Stimulated activated naive CD8-positive, alpha-beta T cell treated with anti-CD3 and anti-CD28 coated beads, Interleukin-15, Interleukin-2, amounts not matched to agents 100 U/mL and 50 U/mL, for 24 hours (primary cell): Measurements from ENCODE around the gene PYGM.

Experiments used
- ATAC-seq: fragments of 150-1000 bp; cut with Tn5 transposase; one replicate; pipeline ENCODE4 v1.10.0; 2021
- DNase-seq: peaks from one replicate; pipeline ENCODE4 v3.0.0; 2021

Gene PYGM

DNA sequence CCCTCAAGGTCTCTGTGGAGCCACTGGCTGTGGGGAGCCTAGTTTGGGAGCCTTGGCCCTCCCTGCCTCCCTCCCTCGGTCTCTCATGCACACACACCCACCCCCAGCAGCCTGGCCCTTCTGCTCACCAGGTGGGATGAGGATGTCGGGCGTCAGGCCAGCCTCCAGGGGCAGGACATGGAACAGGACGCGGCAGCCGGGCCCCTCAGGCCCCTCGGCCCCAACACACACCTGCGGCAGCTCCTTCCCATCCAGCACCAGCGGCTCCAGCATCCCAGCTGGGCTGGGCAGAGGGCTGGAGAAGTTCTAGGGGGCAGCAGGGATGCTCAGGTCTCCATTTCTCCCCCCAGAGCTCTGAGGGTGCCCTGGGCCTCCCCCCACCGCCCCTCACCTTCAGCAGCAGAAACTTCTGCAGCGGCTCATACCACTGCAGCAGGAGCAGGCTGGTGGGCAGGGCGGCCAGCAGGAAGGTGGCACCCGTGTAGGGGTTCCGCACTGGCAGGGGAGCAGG is 32.1 kb upstream of the PYGM start:
- DNase-seq: no peak
- ATAC-seq: no peak

- DNase-seq: no peak
Measured at GRCh38 chr11:64790205-64791095, 30.7 kb upstream of the PYGM start.

DNA sequence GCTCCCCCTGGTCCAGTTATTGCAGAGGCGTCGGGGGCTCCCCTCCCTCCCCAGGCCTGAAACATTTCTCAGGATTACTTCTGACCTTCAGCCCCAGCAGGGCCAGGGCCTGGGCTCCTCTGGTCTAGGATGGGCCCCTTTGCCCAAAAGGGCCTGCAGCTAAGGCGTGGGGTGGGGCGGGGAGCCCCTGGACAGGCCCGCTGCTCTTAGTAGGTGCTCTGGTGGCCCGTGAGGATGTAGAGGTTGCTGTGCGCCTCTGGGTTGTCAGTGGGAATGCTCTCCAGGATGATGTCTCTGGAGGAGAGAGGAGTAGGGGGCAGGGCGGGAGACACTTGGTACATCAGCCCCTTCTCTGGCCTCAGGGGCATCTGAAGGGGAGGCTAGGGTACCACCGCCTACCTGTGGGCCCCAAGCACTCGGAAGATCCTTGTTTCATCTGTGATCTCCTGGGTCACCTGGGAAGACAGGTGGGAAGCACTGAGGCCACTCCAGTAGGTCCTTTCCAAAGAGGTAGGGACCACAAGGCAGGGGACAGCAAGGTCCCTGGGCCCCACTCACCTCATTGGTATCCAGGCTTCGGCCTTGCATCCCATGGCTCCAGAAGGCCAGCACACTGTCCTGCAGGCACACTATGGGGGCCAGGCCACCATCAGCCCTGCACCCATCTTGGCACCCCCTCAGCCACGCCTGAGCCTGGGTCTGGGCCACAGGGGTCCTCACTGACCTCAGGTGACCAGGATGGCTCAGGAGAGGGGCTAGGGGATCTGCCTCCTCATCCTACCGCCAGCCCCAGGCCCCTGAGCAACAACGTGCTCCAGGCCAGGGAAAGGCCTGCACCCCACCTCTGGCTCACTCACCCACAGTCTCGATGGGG is 29.8 kb upstream of the PYGM start:
- DNase-seq (no peak), ATAC-seq (no peak)

More at GRCh38 chr11:64790205-64791095, 30.7 kb upstream of the PYGM start:
- ATAC-seq: no peak

DNA sequence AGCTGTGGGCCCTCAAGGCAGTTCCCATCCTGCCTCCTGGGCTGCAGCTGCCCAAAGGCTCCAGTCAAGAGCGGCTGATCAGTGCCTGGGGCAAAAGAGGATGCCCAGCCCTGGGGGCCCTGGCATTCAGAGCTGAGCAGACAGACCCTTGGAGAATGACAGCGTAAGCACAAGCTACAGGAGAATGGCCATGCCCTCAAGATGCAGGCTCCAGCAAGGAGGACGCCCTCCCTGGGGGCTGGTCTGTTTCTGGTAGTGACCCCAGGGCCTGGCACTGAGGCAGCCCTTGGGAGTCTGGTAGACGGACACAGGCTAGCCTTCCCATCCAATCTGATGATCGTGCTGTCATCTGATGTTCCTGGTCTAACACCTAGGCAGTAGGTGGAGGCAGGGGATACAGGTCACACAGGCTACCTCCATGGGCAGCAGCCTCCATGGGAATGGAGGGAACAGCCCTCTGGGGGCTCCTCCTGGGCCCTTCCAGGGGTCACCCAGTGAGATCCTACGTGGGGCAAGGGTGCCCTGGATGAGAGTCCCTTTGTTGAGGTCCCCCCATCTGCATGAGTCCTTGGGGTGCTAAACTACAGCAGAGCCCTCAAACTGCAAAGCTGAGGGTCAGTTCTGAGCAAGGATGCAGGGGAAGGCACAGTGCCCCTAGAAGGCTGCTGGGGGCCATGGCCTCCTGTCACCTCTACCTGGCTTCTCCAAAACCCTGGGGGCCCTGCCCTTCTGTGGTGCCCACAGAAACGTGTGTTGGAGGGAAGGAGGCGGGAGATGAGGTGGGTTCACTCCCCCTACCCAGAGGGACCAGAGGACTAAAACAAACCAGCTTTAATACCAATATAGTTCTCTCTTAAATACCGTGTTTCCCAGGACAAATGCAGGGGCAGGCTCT is 28.8 kb upstream of the PYGM start:
- DNase-seq (no peak), ATAC-seq (peak; percentile 8)

DNA sequence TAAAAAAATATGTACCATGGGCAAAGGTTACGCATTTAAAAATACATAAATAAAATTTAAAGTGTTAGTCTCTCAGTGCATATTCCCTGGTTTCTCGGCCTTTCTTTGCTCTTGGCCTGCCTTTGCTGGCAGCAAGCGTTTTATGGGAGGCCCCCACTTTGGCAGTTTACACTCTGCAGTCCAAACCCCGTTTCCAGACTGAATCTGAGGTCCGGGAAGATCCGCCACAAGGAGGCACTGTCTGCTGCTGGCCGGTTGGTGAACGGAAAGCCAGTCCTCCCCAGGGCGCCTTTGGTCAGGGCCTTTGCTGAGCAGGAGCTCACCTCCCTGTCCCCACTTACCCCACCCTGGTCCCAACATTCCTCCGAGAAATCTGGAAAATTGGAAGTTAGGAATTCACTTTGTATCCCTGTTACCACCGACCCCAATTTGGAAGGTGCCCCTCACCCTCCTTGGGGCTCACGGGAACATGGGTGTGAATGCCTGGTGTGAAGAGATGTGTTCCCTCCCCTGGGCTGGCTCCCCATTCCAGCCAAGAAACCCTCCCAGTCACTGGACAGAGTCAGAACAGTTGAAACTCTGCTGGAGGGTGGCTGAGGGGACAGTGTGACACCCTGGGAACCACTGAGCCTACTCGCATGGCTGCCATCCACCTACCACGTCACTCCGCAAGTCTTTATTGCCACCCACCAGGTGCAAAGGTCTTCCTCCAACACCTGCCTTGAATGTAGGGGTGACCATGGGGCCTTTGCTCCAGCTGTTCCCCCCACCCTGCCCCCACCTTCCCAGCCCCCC is 27.9 kb upstream of the PYGM start:
- ATAC-seq (peak; percentile 55), DNase-seq (peak; percentile 70)

DNA sequence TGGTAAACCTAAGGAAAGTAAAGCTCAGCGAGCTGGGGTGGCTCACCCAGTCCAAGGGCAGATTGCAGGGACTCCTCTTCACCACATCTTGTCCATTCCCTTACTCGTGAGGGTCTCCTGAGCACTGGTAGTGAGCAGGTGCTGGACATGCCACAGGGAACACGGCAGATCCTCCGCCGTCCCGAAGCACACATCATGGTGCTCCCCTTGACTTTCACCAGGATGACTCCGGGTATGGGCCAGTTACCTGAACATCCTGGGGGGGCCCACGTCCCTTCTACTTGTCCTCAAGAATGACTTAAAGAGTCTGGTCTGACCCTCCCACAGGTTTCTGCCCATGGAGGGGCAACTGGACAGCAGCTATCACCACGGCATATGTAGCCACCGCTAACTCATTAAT is 26.5 kb upstream of the PYGM start:
- no peak for DNase-seq
- ATAC-seq: no peak

DNA sequence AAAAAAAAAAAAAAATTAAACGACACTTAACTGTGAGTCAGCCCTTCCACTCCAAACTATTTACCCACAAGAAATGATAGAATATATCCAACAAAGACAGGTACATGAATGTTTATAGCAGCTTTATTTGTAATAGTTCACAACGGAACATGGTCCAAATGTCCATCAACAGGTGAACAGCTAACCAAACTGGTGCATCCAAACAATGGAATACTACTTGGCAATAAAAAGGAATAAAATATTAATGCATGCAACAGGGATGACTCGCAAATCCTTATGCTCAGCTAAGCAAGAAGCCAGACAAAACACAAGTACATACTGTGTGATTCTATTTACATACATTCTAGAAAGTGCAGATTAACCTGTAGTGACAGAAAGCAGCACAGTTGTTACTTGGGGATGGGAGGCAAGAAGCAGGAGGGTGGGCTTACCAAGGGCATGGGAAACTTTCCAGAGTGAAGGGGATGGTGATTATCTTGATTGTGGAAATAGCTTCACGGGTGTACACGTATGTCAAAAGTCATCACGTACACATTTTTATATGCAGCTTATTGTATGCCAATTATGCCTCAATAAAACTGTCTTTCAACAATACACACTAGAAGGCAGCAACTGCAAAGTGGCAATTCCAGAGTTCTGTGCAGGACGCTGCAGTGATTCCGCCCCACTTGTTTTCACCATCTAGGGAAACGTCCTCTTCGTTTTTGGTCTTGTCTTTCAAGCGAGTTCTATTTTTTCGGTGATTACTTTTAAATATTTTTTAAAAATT is 25.2 kb upstream of the PYGM start:
- no peak for ATAC-seq
- DNase-seq: no peak

GRCh38 chr11:64778473-64779298 is 18.9 kb upstream of the PYGM start, which contains the start of gene SF1:
TSS of gene SF1 (minus strand) at chr11:64778542. CDS start at chr11:64778392, 150 bp downstream.
- ATAC-seq (peak; percentile 94), DNase-seq (peak; percentile 98)

- ATAC-seq: no peak
- DNase-seq: no peak
Measured at GRCh38 chr11:64778223-64778472, 18.4 kb upstream of the PYGM start.

DNA sequence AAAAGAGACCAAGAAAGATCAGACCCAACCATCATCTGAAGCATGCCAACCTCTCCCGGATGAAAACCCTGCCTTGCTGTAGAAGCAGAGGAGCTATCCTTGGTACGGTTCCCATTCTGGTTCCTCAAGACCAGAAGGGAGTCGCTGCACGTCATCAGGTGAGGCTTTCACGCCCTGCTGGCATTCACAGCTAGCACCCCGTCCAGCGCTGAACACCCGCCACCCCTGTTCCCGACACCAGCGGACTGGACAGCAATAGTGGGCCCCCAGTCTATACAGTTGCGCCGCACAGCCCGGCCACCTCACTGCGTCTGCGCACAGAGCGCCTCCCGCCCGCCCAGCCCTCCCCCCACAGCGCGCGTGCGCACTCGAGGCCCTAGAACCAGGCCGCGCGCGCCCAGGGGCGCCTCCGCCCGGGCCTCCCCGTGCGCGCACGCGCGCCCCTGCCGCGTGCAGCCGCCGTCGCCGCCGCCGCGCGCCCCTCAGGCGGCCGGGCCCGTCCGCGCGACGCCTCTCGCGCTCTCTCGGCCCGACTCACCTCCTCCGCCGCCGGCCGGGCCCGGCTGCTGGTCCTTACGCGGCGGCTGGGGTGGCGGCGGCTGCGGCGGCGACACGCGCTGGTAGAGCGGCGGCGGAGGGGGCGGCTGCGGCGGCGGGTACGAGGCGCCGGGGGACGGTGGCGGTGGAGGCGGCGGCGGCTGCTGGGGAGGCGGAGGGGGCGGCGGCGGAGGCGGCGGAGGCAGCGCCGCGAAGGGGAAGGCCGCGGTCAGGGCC is 17.9 kb upstream of the PYGM start:
- ATAC-seq (peak; percentile 2), DNase-seq (peak; percentile 89)

GRCh38 chr11:64776875-64777274 is 17.1 kb upstream of the PYGM start:
- no peak for DNase-seq
- ATAC-seq: no peak

- DNase-seq (no peak), ATAC-seq (no peak)
Measured at GRCh38 chr11:64776425-64776824, 16.7 kb upstream of the PYGM start.

DNA sequence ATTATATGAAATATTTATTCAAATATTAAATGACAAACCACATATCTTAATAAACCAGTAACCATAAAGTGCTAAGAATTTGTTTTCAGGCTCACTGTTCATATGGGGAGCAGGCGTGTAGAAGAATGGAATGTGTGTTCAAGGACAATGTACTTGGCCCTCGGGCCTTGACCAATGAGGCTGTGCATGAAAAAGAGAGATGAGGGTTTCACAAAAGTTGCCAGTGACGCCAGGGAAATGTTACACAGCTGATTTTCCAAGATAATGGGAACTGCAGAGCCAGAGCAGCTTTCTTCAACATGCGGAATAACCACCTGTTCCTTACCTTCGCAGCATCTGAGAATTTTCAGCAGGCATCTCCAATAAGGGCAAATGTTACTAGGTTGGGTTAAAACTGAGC is 14.4 kb upstream of the PYGM start:
- DNase-seq (no peak), ATAC-seq (no peak)

DNA sequence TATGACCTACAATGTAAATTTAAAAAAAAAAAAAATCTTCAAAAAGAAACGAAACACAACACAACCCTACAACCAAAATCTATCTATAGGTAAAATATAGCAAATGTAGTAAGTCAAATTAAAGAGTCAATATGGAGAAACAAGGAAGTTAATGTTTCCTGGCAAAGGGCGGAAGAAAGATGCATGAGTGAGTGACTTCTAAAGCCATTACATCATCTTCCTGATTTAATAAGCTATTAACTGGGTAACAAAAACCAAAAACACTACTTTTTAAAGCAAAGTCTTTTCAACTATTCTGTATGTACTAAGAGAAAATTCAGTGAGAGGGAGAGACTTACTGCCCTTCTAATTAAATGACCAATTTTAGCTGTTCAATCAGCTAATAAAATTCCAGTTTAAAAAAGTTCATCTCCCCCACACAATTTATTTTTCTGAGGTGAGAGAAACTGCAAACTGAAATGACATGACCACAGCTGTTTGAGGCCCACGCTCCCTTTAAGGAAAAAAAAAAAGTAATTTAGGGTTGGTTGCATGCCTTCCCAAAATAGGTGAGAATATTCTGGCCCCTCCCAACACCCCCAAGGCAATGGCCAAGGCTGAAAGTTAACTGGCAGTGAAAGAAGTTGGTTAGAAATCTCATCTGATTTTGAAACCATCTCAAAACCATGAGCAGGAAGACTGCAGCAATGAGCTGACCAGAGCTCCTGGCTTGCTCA is 12.7 kb upstream of the PYGM start:
- ATAC-seq: no peak
- no peak for DNase-seq

DNA sequence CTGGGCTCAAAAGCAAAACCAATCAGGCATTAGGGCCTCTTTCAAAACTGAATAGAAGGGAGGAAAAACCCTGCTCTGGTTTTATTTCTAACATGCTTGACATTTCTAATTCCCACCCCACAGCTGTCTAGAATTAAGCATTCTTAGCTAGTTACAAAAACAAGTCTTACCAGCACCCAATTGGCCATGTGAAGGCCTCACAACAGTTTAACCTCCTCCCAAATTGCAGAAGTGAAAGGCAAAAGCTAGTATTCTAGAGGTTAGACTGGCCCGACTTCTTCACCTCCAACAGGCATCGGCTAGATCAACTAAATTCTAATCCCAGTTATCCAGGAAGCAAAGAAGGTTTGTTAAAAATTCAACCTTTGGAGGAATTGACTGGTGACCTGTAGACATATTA is 12.1 kb upstream of the PYGM start:
- DNase-seq (no peak), ATAC-seq (no peak)

GRCh38 chr11:64770120-64770519 is 10.3 kb upstream of the PYGM start:
- ATAC-seq: no peak
- DNase-seq: no peak

DNA sequence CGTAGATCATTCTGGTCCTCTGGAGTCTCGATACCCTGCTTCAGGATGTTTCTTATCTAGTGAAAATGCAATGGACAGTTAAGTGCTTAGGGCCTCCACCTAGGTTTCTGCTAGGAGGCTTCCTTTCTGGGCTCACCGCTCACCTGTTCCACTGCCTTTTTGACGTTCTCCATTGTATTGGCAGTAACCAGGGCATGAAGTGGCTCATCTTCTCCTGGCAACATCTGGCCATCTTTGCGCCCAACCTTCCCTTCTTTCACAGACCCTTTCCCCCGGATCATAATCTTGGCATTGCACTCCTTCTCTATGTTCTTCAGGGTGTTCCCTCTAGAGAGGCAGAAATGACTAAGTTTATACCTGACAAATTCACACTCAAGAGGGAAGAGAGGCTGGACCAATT is 9.5 kb upstream of the PYGM start:
- DNase-seq (no peak), ATAC-seq (no peak)

DNA sequence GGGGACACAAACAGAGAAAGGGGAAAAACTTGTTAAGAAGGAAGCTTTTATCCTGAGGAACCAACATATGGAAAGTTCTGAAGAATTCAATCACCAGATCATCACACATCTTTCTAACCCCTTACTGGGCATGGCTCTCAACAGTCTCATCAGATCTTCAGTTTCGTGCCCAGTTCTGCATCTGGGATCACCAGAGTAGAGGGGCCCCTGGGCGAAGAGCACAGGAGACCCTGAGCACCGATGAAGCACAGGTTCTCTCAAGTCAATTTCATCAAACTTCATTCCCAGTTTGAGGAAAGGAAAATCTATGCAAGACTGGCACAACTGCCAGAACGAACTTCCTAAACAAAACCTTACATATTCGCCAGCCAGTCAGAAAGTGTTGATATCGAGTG is 8.5 kb upstream of the PYGM start:
- DNase-seq: no peak

More for the DNA sequence above, 8.5 kb upstream of the PYGM start:
- ATAC-seq: no peak
